Inflammatory macrophage (primary cell): ENCODE data around the gene ITPR1.

Experiments used
- DNase-seq, 2 donors: peaks; one replicate each; pipeline ENCODE4 v3.0.0-alpha.2; 2020 to 2022

ITPR1 gene

DNA sequence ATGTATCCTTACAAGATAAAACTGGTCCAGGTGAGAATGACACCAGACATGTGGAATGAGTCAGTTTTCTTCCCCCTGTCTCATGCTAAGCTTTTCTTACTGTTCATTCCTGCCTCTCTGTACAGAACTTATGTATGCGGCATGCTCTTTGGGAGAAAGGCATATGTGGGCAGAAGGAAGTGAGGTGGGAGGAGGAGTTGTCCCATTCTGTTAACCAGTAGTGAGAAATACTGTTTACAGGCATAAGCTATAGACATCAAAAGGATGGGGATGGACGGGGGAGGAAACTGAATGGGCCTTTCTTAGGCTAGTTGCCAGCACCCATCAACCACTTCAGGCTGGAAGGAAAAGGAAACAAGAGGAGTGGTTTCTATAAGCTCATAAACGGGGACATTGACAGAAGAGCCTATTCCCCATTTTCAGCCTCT lies 342.5 kb downstream of the ITPR1 start:
- peak; percentile 52 to 55 for DNase-seq

- no peak for DNase-seq
These were observed 343.4 kb downstream of the ITPR1 start for GRCh38 chr3:4836516-4836915.

GRCh38 chr3:4837374-4837930 lies 344.3 kb downstream of the ITPR1 start:
- no peak for DNase-seq

GRCh38 chr3:4838621-4839022 lies 345.5 kb downstream of the ITPR1 start:
- DNase-seq: no peak

DNA sequence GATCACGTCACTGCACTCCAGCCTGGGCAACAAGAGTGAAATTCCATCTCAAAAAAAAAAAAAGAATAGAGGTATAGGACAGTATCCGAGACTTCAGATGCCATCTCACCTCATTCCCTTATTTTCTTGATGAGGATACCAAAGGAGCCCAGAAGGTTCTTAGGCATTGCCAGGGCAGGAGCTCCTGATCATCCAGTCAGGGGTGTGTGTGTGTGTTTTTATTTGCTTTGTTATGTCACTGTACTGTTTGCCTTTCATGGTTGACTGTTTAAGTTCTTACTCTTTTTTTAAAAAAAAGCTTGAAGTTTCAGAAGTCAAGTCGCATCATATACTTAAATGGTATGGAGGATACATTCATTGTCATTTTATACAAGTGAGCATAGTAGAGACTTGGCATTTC lies 346.1 kb downstream of the ITPR1 start:
- no peak for DNase-seq

- DNase-seq: no peak
These were observed 348.1 kb downstream of the ITPR1 start for GRCh38 chr3:4841225-4841624.

DNA sequence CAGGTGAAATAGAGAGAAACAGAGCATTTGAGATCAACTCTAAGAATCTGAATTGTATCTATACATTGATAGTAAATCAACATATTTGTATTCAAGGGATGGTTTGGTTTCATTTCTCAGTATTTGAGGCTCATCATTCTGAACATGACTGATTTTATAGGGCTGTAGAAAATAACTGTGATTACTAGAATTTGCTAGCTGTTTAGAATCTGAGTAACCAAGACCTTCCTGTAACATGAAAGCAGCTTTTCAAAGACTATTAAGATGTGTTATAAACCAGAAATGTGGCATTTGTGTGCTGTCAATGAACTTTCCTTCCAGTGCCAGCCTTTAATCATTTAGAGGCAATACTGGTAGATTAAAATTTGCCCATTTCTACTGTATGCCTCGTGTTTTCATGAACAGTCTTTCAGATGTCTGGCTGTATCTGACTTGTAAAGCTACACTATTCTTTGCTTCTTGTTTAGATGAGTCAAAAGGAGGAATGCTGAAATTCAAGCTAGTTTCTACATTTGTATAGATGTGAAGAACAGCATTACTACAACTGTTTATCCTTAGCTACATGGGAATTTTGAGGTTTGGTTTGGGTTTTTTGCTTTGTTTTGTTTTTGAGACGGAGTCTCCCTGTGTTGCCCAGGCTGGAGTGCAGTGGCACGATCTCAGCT lies 348.8 kb downstream of the ITPR1 start:
- no peak for DNase-seq

DNA sequence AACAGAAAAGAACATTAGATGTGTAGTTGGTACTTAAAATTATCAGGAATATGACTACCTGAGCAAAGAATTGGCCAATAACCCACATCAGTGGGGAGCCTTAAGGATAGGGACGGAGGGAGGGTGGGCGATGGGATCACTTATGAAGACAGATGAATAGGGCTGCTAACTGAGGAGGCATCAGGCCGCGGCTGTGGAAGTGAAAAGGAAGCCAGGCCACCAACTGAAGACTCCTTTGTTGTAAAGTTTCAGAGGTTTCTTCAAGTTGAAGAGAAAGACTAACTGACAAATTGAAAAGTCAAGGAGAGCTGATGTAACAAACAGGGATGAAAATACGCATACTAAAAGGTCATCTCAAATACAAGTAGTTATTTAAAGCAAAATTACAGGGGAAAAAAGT lies 350.5 kb downstream of the ITPR1 start:
- no peak for DNase-seq

- peak in 1 of 2 donors; percentile 20 for DNase-seq
These were observed 352.7 kb downstream of the ITPR1 start for GRCh38 chr3:4845882-4846281.

DNA sequence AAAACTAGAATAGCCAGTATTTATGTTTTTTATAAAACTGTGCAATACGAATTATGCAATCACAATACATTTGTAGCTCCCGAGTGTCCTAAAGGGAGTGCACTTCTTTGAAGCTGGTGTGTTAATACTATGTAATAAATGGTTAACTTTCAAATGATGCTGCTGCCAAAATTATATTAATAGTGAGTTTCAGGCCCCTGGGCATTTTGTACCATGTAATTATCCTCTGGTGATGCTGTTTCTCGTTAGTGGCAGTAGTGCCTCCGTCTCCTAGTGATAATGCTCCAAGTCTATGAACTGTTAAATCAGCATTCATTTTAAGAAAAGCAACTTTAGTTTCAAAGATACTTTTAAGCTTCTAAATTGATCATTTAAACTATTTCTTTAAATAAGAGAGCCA lies 353.4 kb downstream of the ITPR1 start:
- DNase-seq: no peak

DNA sequence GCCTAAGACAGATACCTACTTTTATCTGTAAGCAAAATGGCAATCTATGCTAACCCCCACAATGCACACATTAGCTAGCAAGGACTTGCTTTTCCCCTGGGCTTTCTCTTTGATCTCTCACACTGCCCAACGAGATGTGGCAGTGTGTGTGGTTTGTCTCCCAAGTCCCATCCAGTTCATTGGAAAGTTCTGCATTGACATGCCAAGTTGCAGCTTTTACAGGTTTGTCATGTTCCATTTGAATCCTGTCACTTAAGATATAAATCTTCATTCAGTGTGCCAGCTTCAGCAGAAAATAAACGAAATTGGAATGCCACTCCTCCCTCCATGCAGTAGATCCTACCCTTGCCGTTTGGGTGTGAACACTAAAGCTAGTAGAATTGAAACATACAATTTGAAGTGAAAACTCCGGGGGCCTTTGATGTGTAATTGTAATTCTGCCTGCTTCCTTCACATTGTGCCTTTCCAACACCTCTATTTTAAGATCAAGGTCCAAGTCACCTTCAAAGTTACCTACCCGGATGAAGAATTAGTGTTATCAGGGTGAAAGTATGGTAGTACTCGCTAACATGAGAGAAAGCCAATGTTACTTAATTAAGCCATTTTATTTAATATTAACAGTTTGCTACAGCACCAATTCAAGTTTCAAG lies 355.2 kb downstream of the ITPR1 start:
- DNase-seq: no peak

GRCh38 chr3:4849136-4849535 lies 356.0 kb downstream of the ITPR1 start:
- no peak for DNase-seq

DNA sequence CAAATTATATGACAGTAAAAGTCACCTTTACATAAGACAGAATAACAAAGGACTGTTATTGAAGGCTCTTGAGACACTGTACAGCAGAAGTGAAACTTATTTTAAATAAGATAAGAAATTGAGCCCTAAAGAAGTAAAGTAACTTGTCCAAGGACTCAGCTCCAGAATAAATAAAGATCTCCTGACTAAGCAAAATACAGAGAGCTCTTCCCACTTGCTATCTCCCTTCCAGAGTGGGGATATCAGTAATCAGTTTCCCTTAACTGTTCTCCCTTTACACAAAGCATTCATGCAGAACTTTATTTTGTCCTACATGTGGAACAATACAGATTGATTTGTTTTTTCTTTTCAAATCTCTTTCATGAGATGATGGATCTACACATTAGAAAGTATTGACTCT lies 356.6 kb downstream of the ITPR1 start:
- DNase-seq: no peak

- DNase-seq: no peak
These were observed 357.2 kb downstream of the ITPR1 start for GRCh38 chr3:4850211-4850927.

DNA sequence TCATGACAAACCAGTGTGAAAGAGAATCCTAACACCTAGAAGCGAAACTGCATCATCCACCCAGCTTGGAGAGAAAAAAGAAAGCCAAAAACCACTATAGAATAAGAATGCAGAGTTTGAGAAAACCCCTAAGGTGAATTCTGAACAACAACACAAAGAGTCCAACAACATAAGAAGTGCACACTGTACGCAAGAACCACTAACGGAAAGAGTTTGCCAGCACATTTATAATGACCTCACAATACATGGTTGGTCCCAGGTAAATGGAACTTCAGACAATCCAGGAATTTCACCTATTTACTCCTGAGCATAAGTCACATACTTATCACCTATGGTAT lies 357.7 kb downstream of the ITPR1 start:
- DNase-seq: no peak

DNA sequence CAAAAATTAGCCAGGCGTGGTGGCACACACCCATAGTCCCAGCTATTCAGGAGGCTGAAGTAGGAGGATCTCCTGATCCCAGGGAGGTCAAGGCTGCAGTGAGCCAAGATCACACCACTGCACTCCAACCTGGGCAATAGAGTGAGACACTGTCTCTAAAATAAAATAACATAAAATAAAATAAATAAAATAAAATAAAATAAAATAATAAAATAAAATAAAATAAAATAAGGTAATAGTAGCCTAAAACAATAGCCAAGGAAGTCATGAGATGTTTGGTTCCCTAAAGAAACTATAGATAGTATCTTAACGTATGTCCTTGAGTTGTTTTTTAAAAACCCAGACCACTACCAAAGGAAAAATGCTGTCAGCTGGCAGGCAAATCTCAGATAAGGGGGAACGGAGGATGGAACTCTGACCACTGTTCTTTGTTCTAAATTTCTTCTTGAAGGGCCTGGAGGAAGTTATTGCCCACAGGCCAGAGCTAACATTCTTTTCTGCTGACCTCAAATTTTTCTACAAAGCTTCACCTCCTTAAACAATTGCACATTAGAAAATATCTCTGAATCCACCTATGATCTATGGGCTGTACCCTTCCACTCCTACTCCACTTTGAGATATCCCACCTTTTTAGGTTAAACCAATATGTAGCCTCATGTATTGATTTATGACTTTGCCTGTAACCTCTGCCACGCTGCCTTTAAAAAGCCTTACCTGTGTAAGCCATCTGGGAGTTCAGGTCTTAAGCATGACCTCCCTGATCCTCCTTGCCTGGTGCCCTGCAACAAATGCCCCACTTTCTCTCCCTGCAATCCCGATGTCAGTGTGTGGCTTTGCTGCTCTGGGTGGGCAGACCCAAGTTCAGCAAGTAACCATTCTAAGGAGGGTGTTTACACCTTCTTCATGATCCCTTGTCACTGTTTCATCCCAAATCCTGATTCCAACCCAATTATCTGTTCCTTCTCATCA lies 359.9 kb downstream of the ITPR1 start:
- DNase-seq: no peak

DNA sequence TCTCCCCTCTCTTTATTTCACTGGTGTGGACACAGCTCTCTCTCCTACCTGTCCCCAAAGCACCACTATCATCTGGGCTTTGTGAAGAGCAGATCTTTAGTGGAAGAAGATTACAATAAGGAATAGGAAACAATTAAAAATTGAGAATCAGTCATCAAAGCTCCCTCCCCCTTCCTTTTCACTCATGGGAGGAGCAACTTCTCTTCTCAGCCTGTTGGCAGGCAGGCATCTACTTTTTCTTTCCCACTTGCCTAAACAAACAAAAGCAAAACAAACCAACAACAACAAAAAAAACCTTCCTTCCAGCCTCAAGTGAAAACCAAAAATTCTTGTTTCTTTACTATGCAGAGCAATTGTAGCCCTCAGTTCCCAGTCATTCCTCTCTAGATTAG lies 360.6 kb downstream of the ITPR1 start:
- no peak for DNase-seq

DNA sequence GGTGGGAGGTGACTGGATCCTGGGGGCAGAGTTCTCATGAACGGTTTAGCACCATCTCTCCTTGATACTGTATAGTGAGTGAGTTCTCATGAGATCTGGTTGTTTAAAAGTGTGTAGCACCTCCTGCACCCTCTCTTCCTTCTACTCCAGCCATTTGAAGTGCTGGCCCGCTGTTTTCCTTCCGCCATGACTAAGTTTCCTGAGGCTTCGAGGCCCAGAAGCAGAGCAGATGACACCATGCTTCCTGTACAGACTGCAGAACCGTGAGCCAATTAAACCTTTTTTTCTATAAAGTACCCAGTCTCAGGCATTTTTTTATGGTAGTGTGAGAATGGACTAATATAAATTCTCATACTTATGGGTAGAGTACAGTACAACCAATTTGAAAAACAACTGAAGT lies 362.5 kb downstream of the ITPR1 start:
- no peak for DNase-seq

- no peak for DNase-seq
These were observed 363.0 kb downstream of the ITPR1 start for GRCh38 chr3:4856136-4856535.

DNA sequence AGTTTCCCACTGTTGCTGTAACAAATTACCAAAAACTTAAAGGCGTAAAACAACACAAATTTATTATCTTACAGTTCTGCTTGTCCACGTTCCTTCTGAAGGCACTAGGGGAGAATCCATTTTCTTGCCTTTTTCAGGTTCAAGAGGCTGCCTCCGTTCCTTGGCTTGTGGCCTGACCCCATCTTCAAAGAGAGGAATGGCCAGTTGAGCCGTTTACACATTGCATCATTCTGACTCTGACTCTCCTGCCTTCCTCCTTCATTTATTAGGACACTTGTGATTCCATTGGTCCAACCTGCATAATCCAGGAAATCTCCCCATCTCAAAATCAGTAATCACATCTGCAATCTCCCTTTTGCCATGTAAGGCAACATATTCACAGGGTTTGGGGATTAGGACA lies 363.4 kb downstream of the ITPR1 start:
- DNase-seq: no peak

- DNase-seq: no peak
These were observed 363.8 kb downstream of the ITPR1 start for GRCh38 chr3:4856986-4857385.

- no peak for DNase-seq
These were observed 366.6 kb downstream of the ITPR1 start for GRCh38 chr3:4859788-4860187.

DNA sequence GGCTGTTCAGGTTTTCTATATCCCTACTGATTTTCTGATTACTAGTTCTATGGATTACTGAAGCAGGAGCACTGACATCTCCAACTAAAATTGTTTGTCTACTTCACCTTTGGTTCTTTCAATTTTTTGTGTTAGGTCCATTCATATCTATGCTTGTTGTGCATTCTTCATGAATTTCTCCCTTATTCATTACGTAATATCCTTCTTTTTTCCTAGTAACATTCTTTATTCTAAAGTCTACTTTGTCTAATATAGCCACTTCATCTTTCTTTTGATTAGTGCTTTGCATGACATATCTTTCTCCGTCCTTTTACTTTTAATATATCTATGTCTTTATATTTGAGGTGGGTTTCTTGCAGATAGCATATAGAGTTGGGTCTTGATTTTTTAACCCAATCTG lies 369.8 kb downstream of the ITPR1 start:
- DNase-seq: no peak
